ENCODE data around the gene FOXN1.

GRCh38 chr17:28494445-28495188 lies 11.5 kb upstream of the FOXN1 start:
- TF ChIP-seq CTCF (IDR thresholded peaks at IDR 0.05 in 8 of 11, conservative IDR thresholded peaks at IDR 0.05 in 3 of 11) (peak; percentile 71 to 92 (median 88)), POLR2A (IDR thresholded peaks at IDR 0.05) (no peak)
